H1 (cell line): Measurements from ENCODE around the gene CEP95. TPM values are rescaled to one million over a fixed set of nuclear protein-coding genes. Genes with fewer than 3 reads are reported as not detected.

Experiments
- CTCF ChIA-PET: fragments of 300-600 bp; sonication (Branson Sonifier 250); formaldehyde crosslinking; loops from one replicate; lab custom pipeline; 2021; ENCODE audit not compliant: partially characterized antibody; lab: Charles Lee
- POLR2A ChIA-PET: fragments of 300-600 bp; sonication (Branson Sonifier 250); formaldehyde crosslinking; loops from one replicate; lab custom pipeline; 2021; ENCODE audit warnings: inconsistent platforms; ENCODE audit not compliant: partially characterized antibody; lab: Charles Lee
- DNase-seq, 2 experiments: peaks; one replicate each; pipeline versions ENCODE4 v3.0.0 to v3.0.0-alpha.2; 2010 to 2022; ENCODE audit warnings: low spot score in 2 of 2, low read depth in 1 of 2, mixed read lengths in 1 of 2
- FAIRE-seq: peaks from 2 replicates; lab custom pipeline; 2011; peaks lifted over from hg19 to GRCh38; lab: Jason Lieb, UNC
- H2AFZ ChIP-seq: 2 replicates; pipeline ENCODE4 v1.8.1; 2012; ENCODE audit warnings: low read length, inconsistent platforms
- H2AK5ac ChIP-seq: 2 replicates; pipeline ENCODE4 v1.6.1; 2013; ENCODE audit warnings: low read depth, low read length
- H2BK120ac ChIP-seq: replicated peaks from 2 replicates; pipeline ENCODE3; 2013; ENCODE audit warnings: low read depth, low read length, inconsistent platforms
- H2BK12ac ChIP-seq: 2 replicates; pipeline ENCODE4 v1.6.1; 2013; ENCODE audit warnings: low read depth, low read length
- H2BK15ac ChIP-seq: 2 replicates; pipeline ENCODE4 v1.6.1; 2013; ENCODE audit warnings: low read length
- H2BK20ac ChIP-seq: 2 replicates; pipeline ENCODE4 v1.6.1; 2013; ENCODE audit warnings: low read length
- H2BK5ac ChIP-seq: 2 replicates; pipeline ENCODE4 v1.6.1; 2013; ENCODE audit warnings: low read depth, low read length
- H3K14ac ChIP-seq: 2 replicates; pipeline ENCODE4 v1.6.1; 2013; ENCODE audit warnings: inconsistent platforms; ENCODE audit not compliant: insufficient read length
- H3K18ac ChIP-seq: 2 replicates; pipeline ENCODE4 v1.6.1; 2013; ENCODE audit warnings: low read length; ENCODE audit errors: extremely low read depth
- H3K23ac ChIP-seq: 2 replicates; pipeline ENCODE4 v1.6.1; 2013; ENCODE audit warnings: inconsistent platforms; ENCODE audit not compliant: insufficient read length
- H3K23me2 ChIP-seq: 2 replicates; pipeline ENCODE4 v1.6.1; 2013; ENCODE audit warnings: low read depth, low read length
- H3K27ac ChIP-seq: 2 replicates; pipeline ENCODE4 v1.6.1; 2011; ENCODE audit warnings: low read depth, low read length, inconsistent platforms
- H3K27me3 ChIP-seq, 4 experiments: replicated peaks in 1 of 4; 1 replicate in 1 of 4; 2 replicates in 3 of 4; pipeline versions ENCODE4 v1.6.1 to v1.8.1; 2011 to 2013; ENCODE audit warnings: low read length in 3 of 4, mild to moderate bottlenecking in 3 of 4, inconsistent platforms in 2 of 4, mixed read lengths in 2 of 4, moderate library complexity in 1 of 4; ENCODE audit not compliant: control insufficient read depth in 3 of 4, insufficient read depth in 3 of 4; ENCODE audit errors: extremely low read depth in 1 of 4
- H3K36me3 ChIP-seq, 4 experiments: 2 replicates each; pipeline versions ENCODE4 v1.6.1 to v1.8.1; 2011 to 2013; ENCODE audit warnings: mild to moderate bottlenecking in 4 of 4, low read length in 3 of 4, moderate library complexity in 2 of 4, control low read depth in 1 of 4, inconsistent platforms in 1 of 4; ENCODE audit not compliant: insufficient read depth in 4 of 4, control insufficient read depth in 2 of 4
- H3K4ac ChIP-seq: replicated peaks from 2 replicates; pipeline ENCODE3; 2013; ENCODE audit warnings: low read length, low read depth, mixed read lengths, inconsistent platforms; ENCODE audit not compliant: insufficient read length
- H3K4me1 ChIP-seq, 4 experiments: replicated peaks in 1 of 4; 1 replicate in 1 of 4; 2 replicates in 3 of 4; pipeline versions ENCODE4 v1.6.1 to v1.8.1; 2011 to 2013; ENCODE audit warnings: low read length in 3 of 4, inconsistent platforms in 2 of 4, mixed read lengths in 1 of 4; ENCODE audit not compliant: insufficient read depth in 4 of 4, control insufficient read depth in 3 of 4
- H3K4me2 ChIP-seq, 2 experiments: 2 replicates each; pipeline versions ENCODE4 v1.6.1 to v1.8.1; 2011 to 2013; ENCODE audit warnings: low read depth in 2 of 2, low read length in 2 of 2, control low read depth in 1 of 2, inconsistent platforms in 1 of 2, mild to moderate bottlenecking in 1 of 2; ENCODE audit not compliant: insufficient read depth in 1 of 2
- H3K4me3 ChIP-seq, 4 experiments: fragments of 200-600, 300-600 bp in 1 of 4; sonication (generic), shearing (Covaris generic), sonication (Bioruptor Twin) in 1 of 4; 2 replicates each; pipeline versions ENCODE4 v1.5.1 to v1.8.1; 2011 to 2016; ENCODE audit warnings: low read length in 4 of 4, low read depth in 3 of 4, control low read depth in 2 of 4, inconsistent platforms in 2 of 4, mild to moderate bottlenecking in 2 of 4, mixed read lengths in 1 of 4, moderate library complexity in 1 of 4; ENCODE audit not compliant: insufficient read depth in 2 of 4; ENCODE audit errors: extremely low read depth in 1 of 4
- H3K56ac ChIP-seq: replicated peaks from 2 replicates; pipeline ENCODE3; 2013; ENCODE audit warnings: low read depth, mild to moderate bottlenecking, mixed read lengths, low read length, inconsistent platforms; ENCODE audit not compliant: insufficient read length
- H3K79me1 ChIP-seq: 2 replicates; pipeline ENCODE4 v1.6.1; 2013; ENCODE audit warnings: low read depth, low read length, control low read depth
- H3K79me2 ChIP-seq, 2 experiments: 2 replicates each; pipeline versions ENCODE4 v1.6.1 to v1.8.1; 2012 to 2013; ENCODE audit warnings: low read length in 2 of 2, mild to moderate bottlenecking in 2 of 2, inconsistent platforms in 1 of 2; ENCODE audit not compliant: insufficient read depth in 2 of 2, control insufficient read depth in 1 of 2
- H3K9ac ChIP-seq, 4 experiments: replicated peaks in 1 of 4; 1 replicate in 1 of 4; 2 replicates in 3 of 4; pipeline versions ENCODE4 v1.6.1 to v1.8.1; 2011 to 2013; ENCODE audit warnings: low read depth in 3 of 4, low read length in 3 of 4, control low read depth in 2 of 4, mild to moderate bottlenecking in 2 of 4, moderate library complexity in 2 of 4, inconsistent platforms in 1 of 4; ENCODE audit errors: extremely low read depth in 1 of 4
- H3K9me3 ChIP-seq, 2 experiments: 2 replicates each; pipeline versions ENCODE4 v1.6.1 to v1.8.1; 2012 to 2013; ENCODE audit warnings: mild to moderate bottlenecking in 2 of 2, moderate library complexity in 2 of 2, control low read depth in 1 of 2, inconsistent platforms in 1 of 2, low read depth in 1 of 2, low read length in 1 of 2, mixed read lengths in 1 of 2; ENCODE audit not compliant: insufficient read depth in 2 of 2
- H4K20me1 ChIP-seq, 2 experiments: replicated peaks in 1 of 2; 2 replicates each; pipeline versions ENCODE3 to v1.8.1; 2011 to 2013; ENCODE audit warnings: inconsistent platforms in 2 of 2, low read length in 2 of 2, mild to moderate bottlenecking in 1 of 2; ENCODE audit not compliant: insufficient read depth in 2 of 2, control insufficient read depth in 1 of 2
- H4K5ac ChIP-seq: 2 replicates; pipeline ENCODE4 v1.6.1; 2013; ENCODE audit warnings: low read length, low read depth, mixed read lengths, inconsistent platforms; ENCODE audit not compliant: insufficient read length
- H4K8ac ChIP-seq: 2 replicates; pipeline ENCODE4 v1.8.0; 2013; ENCODE audit warnings: mild to moderate bottlenecking, moderate library complexity, low read length, inconsistent platforms; ENCODE audit not compliant: insufficient read depth; ENCODE audit errors: extremely low read depth
- H4K91ac ChIP-seq: replicated peaks from 2 replicates; pipeline ENCODE3; 2013; ENCODE audit warnings: low read length, mixed read lengths, inconsistent platforms; ENCODE audit not compliant: insufficient read length
- BACH1 ChIP-seq: IDR thresholded peaks from 2 replicates; pipeline ENCODE4 v1.6.1; 2012; ENCODE audit warnings: low read length, improper control_type of control experiment
- CHD1 ChIP-seq: IDR thresholded peaks from 2 replicates; pipeline ENCODE4 v1.6.1; 2012; ENCODE audit warnings: low read depth, low read length, improper control_type of control experiment
- CTCF ChIP-seq, 3 experiments: IDR thresholded peaks; 1 replicate in 2 of 3; 2 replicates in 1 of 3; pipeline versions ENCODE4 v1.5.1 to v1.6.1; 2011; ENCODE audit warnings: low read length in 3 of 3, mild to moderate bottlenecking in 3 of 3, inconsistent platforms in 2 of 3, low read depth in 1 of 3, moderate library complexity in 1 of 3; ENCODE audit not compliant: insufficient read depth in 1 of 3; ENCODE audit errors: control extremely low read depth in 1 of 3
- RAD21 ChIP-seq, 2 experiments: IDR thresholded peaks in 1 of 2; conservative IDR thresholded peaks in 1 of 2; 2 replicates each; pipeline ENCODE4 v1.6.1; 2011; ENCODE audit warnings: low read depth in 2 of 2, low read length in 2 of 2, improper control_type of control experiment in 1 of 2, inconsistent platforms in 1 of 2, mild to moderate bottlenecking in 1 of 2, moderate library complexity in 1 of 2
- SAP30 ChIP-seq: fragments of 300-600 bp; sonication (generic); IDR thresholded peaks from 2 replicates; pipeline ENCODE4 v1.7.1; 2012; ENCODE audit warnings: low read length, moderate library complexity, mild to moderate bottlenecking, inconsistent platforms; ENCODE audit not compliant: insufficient read depth, insufficient replicate concordance
- WGBS, 2 experiments: shearing (Covaris generic) in 1 of 2; methylation state at CpG; one replicate each; pipeline versions ENCODE4 v1.1.6 to v1.1.7; 2013 to 2015; ENCODE audit warnings: low lambda C conversion rate in 2 of 2, mixed read lengths in 2 of 2, inconsistent platforms in 1 of 2, low coverage in 1 of 2, missing lambda C conversion rate in 1 of 2; ENCODE audit not compliant: insufficient replicate concordance in 2 of 2, insufficient coverage in 1 of 2, insufficient read length in 1 of 2; ENCODE audit errors: extremely low coverage in 1 of 2, missing lambda C conversion rate in 1 of 2; 5-methylcytosine and 5-hydroxymethylcytosine counted together
- polyA plus RNA-seq, 7 experiments: library from polyadenylated mRNA; depleted of rRNA in 3 of 7; stranded (reverse) in 5 of 7; unstranded in 2 of 7; fragments of >200 nt in 5 of 7; fragments of 200-250 nt in 2 of 7; gene quantifications; 1 replicate in 5 of 7; 2 replicates in 1 of 7; 4 replicates in 1 of 7; pipeline versions ENCODE4 v1.2.1 to v1.2.3, GENCODE V29; 2011 to 2013; ENCODE audit warnings: missing spikeins in 2 of 7, mixed read lengths in 2 of 7
- total RNA-seq: library from RNA; stranded (reverse); fragmentation: NEBNext Ultra II Directional; extraction: Animal tissue kit (Norgen Biotek cat#: 25700); gene quantifications from 2 replicates; pipeline ENCODE4 v1.2.1, GENCODE V29; 2021

The CEP95 gene
- total and polyA plus RNA-seq, 2 of the 8 experiments (the other 6 are each of a cell fraction or from before 2014, with no cell fraction given): 22.3 to 51.5 TPM

- Histone ChIP-seq H3K27ac (no peak overlapping the region), H3K18ac (no peak overlapping the region), H2BK5ac (no peak overlapping the region), H3K79me1 (no peaks in the 10 kb centered on the region), H2BK20ac (no peak overlapping the region), H2BK120ac (no peak overlapping the region), H3K36me3 (peaks cover 44 to 90% (median 71%) of the 10 kb centered on the region in 4 experiments), H4K20me1 (no peaks in the 10 kb centered on the region), H3K4ac (no peak overlapping the region), H3K79me2 (no peaks in the 10 kb centered on the region), H4K91ac (no peak overlapping the region), H3K9me3 (no peaks in the 10 kb centered on the region), H4K8ac (no peak overlapping the region), H3K23me2 (no peaks in the 10 kb centered on the region), H2BK12ac (no peak overlapping the region), H2AFZ (no peak overlapping the region), H2BK15ac (no peak overlapping the region), H3K9ac (no peak overlapping the region), H3K4me3 (no peak overlapping the region), H3K4me2 (no peak overlapping the region), H3K23ac (no peak overlapping the region), H4K5ac (no peak overlapping the region), H3K4me1 (no peaks in the 10 kb centered on the region), H3K56ac (no peak overlapping the region)
- WGBS, 2 experiments: 97% methylated on average over 3 of the region's 3 CpGs; no CpG with 5 or more reads in 1 of the 2 experiments
- no peak for DNase-seq
- POLR2A ChIA-PET: interaction anchor here (0.6 to 7.5 kb wide), 6 partner anchors 9 to 60 kb away, joined by 3 to 56 read pairs (median 8); partner anchors contain the start of genes CEP95, DDX5 and POLG2
- FAIRE-seq: no peak
- CTCF ChIA-PET: interaction anchor here (0.7 to 2.4 kb wide), 6 partner anchors 9 to 115 kb away, joined by 3 to 13 read pairs (median 3); no protein-coding TSS in a partner anchor
- TF ChIP-seq CTCF (IDR thresholded peaks at IDR 0.05; ENCODE audit: control extremely low read depth in 1 of 3, insufficient read depth in 1 of 3, low read depth in 1 of 3, low read length in 3 of 3): peak in 2 of 3 experiments; percentile 10 to 12; a peak in 2 of 4 replicates
- TF ChIP-seq CHD1: no peak
- TF ChIP-seq SAP30: no peak
- TF ChIP-seq BACH1: no peak
- TF ChIP-seq RAD21 (IDR thresholded peaks at IDR 0.05 in 1 of 2, conservative IDR thresholded peaks at IDR 0.05 in 1 of 2; ENCODE audit: low read depth in 2 of 2, low read length in 2 of 2): 0 out of 4 replicates have a peak, but pooled peaks of 1 of the 2 experiments have one; percentile 1
- TF ChIP-seq, all 59 proteins: peak for 2
- Histone ChIP-seq H2AK5ac (no peak overlapping the region), H3K27me3 (no peaks in the 10 kb centered on the region), H3K14ac (no peak overlapping the region)
These were observed 27.4 kb downstream of the CEP95 start for GRCh38 chr17:64534187-64534586.
